Kidney (tissue), 14 donors: ENCODE data around the gene GARIN3. TPM values are rescaled to one million over a fixed set of nuclear protein-coding genes. Genes with fewer than 3 reads are reported as not detected.

Experiments
- DNase-seq, 5 donors: peaks; one replicate each; pipeline ENCODE4 v3.0.0-alpha.2; 2013 to 2020
- FAIRE-seq: peaks from 2 replicates; lab custom pipeline; 2012; peaks lifted over from hg19 to GRCh38; lab: Jason Lieb, UNC
- H3K27ac ChIP-seq, 2 donors: one replicate each; pipeline ENCODE4 v1.7.0; 2013; ENCODE audit warnings: low read depth in 2 of 2, low read length in 2 of 2, inconsistent platforms in 1 of 2
- H3K27me3 ChIP-seq: one replicate; pipeline ENCODE4 v1.7.1; 2013; ENCODE audit warnings: low read length, inconsistent platforms; ENCODE audit not compliant: control insufficient read depth, insufficient read depth
- H3K36me3 ChIP-seq, 3 donors: one replicate each; pipeline versions ENCODE4 v1.7.0 to v1.7.1; 2013; ENCODE audit warnings: low read length in 3 of 3, control low read depth in 1 of 3, inconsistent platforms in 1 of 3; ENCODE audit not compliant: insufficient read depth in 3 of 3, control insufficient read depth in 2 of 3
- H3K4me1 ChIP-seq, 3 donors: one replicate each; pipeline versions ENCODE4 v1.7.0 to v1.7.1; 2013; ENCODE audit warnings: low read length in 3 of 3, inconsistent platforms in 1 of 3, low read depth in 1 of 3; ENCODE audit not compliant: control insufficient read depth in 2 of 3, insufficient read depth in 2 of 3
- H3K4me3 ChIP-seq, 3 donors: one replicate each; pipeline versions ENCODE4 v1.7.0 to v1.8.1; 2013; ENCODE audit warnings: low read length in 3 of 3, control low read depth in 1 of 3, inconsistent platforms in 1 of 3
- H3K9ac ChIP-seq, 3 donors: one replicate each; pipeline versions ENCODE4 v1.7.0 to v1.7.1; 2013; ENCODE audit warnings: low read length in 3 of 3, control low read depth in 1 of 3, inconsistent platforms in 1 of 3
- H3K9me3 ChIP-seq, 3 donors: one replicate each; pipeline versions ENCODE4 v1.7.0 to v1.7.1; 2013; ENCODE audit warnings: low read length in 3 of 3, control low read depth in 1 of 3, inconsistent platforms in 1 of 3; ENCODE audit not compliant: control insufficient read depth in 2 of 3, insufficient read depth in 1 of 3
- CTCF ChIP-seq: IDR thresholded peaks from 3 replicates; pipeline ENCODE4 v1.5.1; 2012; ENCODE audit warnings: mild to moderate bottlenecking, moderate library complexity, borderline replicate concordance; ENCODE audit not compliant: insufficient read depth; ENCODE audit errors: extremely low read depth
- intact Hi-C: fragments of 100-400 bp; cut with DNase I; formaldehyde crosslinking; loops from one replicate; pipeline ENCODE4 v1.11.1; 2022
- polyA plus RNA-seq: library from polyadenylated mRNA; stranded (reverse); fragments of 350-450 nt; fragmentation: Illumina TruSeq; extraction: RNeasy Lipid Tissue Mini Kit (QIAGEN cat#74804); gene quantifications from one replicate; pipeline ENCODE4 v1.2.3, GENCODE V29; 2014; ENCODE audit warnings: low read depth, low replicate concordance; ENCODE audit not compliant: insufficient read depth
- total RNA-seq: library from RNA; stranded (reverse); fragmentation: NEBNext Ultra II Directional; extraction: Animal tissue kit (Norgen Biotek cat#: 25700); gene quantifications from one replicate; pipeline ENCODE4 v1.2.1, GENCODE V29; 2021
- donor health status: control.
- donor health status: control.
- donor health status: control.
- donor health status: control.
- donor health status: control.
- donor health status: DM: yes; HTN: yes; CAD: no.
- donor health status: Normal renal cell carcinoma (clear cell type).

The GARIN3 gene
- total and polyA plus RNA-seq, 2 donors from 2014 or later, result not detected

DNA sequence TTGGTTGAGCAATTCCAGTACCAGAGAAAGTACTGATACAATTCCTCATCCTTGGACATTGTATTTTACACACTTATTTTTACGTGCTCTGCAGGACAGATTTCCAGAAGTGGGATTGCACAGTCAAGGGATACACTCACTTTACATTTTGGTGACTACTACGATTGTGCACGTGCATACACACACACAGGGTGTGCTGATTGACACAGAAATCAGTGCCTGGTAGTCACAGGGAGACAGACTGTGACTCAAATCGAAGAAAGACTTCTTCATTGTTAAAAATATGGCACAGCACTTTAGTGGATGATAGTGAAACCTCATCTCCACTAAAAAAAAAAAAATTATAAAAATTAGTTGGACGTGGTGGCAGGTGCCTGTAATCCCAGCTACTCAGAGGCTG is 1.5 kb downstream of the GARIN3 start:
- intact Hi-C loops, result no loop called here
- H3K9me3 ChIP-seq, result no peaks in the 10 kb centered on the region
- H3K9ac ChIP-seq, result no peak overlapping the region
- FAIRE-seq, result no peak
- no peaks in the 10 kb centered on the region for H3K27me3 ChIP-seq
- no peak overlapping the region for H3K27ac ChIP-seq
- TF ChIP-seq CTCF, result no peak
- no peak overlapping the region for H3K4me3 ChIP-seq
- no peak for DNase-seq
- no peaks in the 10 kb centered on the region for H3K36me3 ChIP-seq
- H3K4me1 ChIP-seq, result no peaks in the 10 kb centered on the region

DNA sequence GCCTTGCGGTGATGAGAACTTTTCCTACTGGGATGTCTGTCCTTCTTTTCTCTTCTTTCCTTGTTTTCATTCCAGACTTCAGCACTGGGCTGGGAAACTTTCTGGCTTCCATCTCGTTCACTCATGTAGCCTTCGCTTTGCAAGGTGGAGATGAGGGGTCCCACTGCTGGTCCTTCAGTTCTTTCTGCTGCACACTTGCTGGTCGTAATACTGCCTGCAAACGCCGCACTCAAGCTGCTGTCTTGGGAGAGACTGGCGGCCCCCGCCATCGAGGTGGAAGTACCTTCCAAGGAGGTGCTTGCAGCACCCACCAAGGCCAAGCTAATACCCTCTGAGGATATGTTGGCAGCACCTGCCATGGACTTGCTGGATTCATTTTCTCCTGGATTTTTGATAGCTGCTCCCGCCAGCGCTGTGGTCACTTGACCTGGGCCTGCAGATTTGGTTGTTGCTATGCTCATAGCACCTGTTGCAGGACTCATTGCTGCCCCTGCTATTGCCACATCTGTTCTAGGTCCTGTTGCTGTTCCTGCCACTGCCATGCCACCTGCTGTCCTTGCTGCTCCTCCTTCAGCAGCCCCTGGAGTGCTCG is 3.0 kb downstream of the GARIN3 start:
- DNase-seq (no peak), FAIRE-seq (no peak)
- Histone ChIP-seq H3K27ac (no peak overlapping the region), H3K9me3 (no peaks in the 10 kb centered on the region), H3K4me1 (no peaks in the 10 kb centered on the region), H3K4me3 (no peak overlapping the region), H3K27me3 (no peaks in the 10 kb centered on the region), H3K9ac (no peak overlapping the region), H3K36me3 (no peaks in the 10 kb centered on the region)
- no peak for TF ChIP-seq CTCF
- intact Hi-C loops, result no loop called here

DNA sequence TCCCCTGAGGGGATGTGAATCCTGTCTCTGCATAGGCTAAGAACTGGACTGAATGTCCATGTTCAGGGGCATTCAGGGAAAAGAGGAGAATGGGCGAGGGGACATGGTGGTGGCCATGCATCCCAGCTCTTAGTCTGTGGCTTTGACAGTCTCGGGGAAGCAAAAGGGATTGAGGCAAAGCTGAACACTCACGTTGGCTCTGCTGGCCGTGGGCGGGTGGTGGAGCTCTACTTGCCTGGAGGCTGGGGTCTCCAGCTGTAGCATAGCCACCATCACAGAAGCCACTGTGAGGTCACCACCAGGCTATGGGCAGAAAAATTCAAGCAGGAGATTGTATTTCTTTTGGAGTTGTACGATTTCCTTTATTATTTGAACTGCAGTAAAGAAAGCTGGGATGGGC is 4.1 kb downstream of the GARIN3 start:
- FAIRE-seq (no peak), DNase-seq (no peak)
- H3K9ac ChIP-seq, result no peak overlapping the region
- no peaks in the 10 kb centered on the region for H3K27me3 ChIP-seq
- intact Hi-C loops, result no loop called here
- H3K9me3 ChIP-seq, result no peaks in the 10 kb centered on the region
- H3K36me3 ChIP-seq, result no peaks in the 10 kb centered on the region
- no peaks in the 10 kb centered on the region for H3K4me1 ChIP-seq
- no peak overlapping the region for H3K27ac ChIP-seq
- TF ChIP-seq CTCF, result no peak
- no peak overlapping the region for H3K4me3 ChIP-seq

- no peak overlapping the region for H3K27ac ChIP-seq
- DNase-seq, result no peak
- H3K9me3 ChIP-seq, result no peaks in the 10 kb centered on the region
- no peak overlapping the region for H3K9ac ChIP-seq
- intact Hi-C loops, result no loop called here
- H3K36me3 ChIP-seq, result no peaks in the 10 kb centered on the region
- no peaks in the 10 kb centered on the region for H3K27me3 ChIP-seq
- no peak for FAIRE-seq
- TF ChIP-seq CTCF, result no peak
- no peaks in the 10 kb centered on the region for H3K4me1 ChIP-seq
- no peak overlapping the region for H3K4me3 ChIP-seq
Measured at GRCh38 chr5:157160001-157160400, 6.1 kb downstream of the GARIN3 start.
